ENCODE measurements around the gene RPRD2.

Gene RPRD2

GRCh38 chr1:150515328-150516049 lies 151.5 kb downstream of the RPRD2 start, which contains the start of gene FALEC:
Gene FALEC (plus strand): TSS chr1:150515752.
- Histone ChIP-seq H3K27ac (ENCODE audit: insufficient read depth in 1 of 2, low read depth in 1 of 2, low read length in 2 of 2, poor library complexity in 1 of 2, severe bottlenecking in 2 of 2) (peak within 1 kb of the TSS in 1 of 2 experiments; percentile 65), H3K36me3 (ENCODE audit: control insufficient read depth in 4 of 4, insufficient read depth in 4 of 4, low read length in 3 of 4) (peaks cover 0 to 2% (median 1%) of the 10 kb centered on the region in 4 experiments), H3K27me3 (replicated peaks in 2 of 5; ENCODE audit: control insufficient read depth in 4 of 5, insufficient read depth in 5 of 5, low read length in 4 of 5) (no peaks in the 10 kb centered on the region), H3K4me1 (ENCODE audit: control extremely low read depth in 1 of 4, control insufficient read depth in 4 of 4, insufficient read depth in 4 of 4, low read length in 3 of 4) (peaks cover 0 to 18% (median 17%) of the 10 kb centered on the region in 4 experiments), H3K9me3 (ENCODE audit: control extremely low read depth in 1 of 5, control insufficient read depth in 4 of 5, insufficient read depth in 2 of 5, low read depth in 1 of 5, low read length in 4 of 5) (no peaks in the 10 kb centered on the region), H3K4me3 (ENCODE audit: control insufficient read depth in 1 of 7, extremely low read depth in 1 of 7, insufficient read depth in 4 of 7, low read depth in 2 of 7, low read length in 6 of 7) (peak within 1 kb of the TSS; percentile 54 to 95 (median 80))
- CTCF ChIA-PET = interaction anchor here (0.8 to 5.2 kb wide), 10 partner anchors 10 to 259 kb away, joined by 3 to 38 read pairs (median 6); partner anchors contain the start of gene TARS2
- POLR2A ChIA-PET = interaction anchor here (0.5 to 1.2 kb wide), 6 partner anchors 28 to 272 kb away, joined by 3 to 5 read pairs (median 3); partner anchors contain the start of genes APH1A and TARS2
- peak; percentile 89 to 93 (median 93) for DNase-seq
- WGBS (ENCODE audit: insufficient coverage) = 0% methylated on average over 48 of the region's 54 CpGs

- Histone ChIP-seq H3K9me3 (ENCODE audit: control extremely low read depth in 1 of 5, control insufficient read depth in 4 of 5, insufficient read depth in 2 of 5, low read depth in 1 of 5, low read length in 4 of 5) (no peaks in the 10 kb centered on the region), H3K27me3 (replicated peaks in 2 of 5; ENCODE audit: control insufficient read depth in 4 of 5, insufficient read depth in 5 of 5, low read length in 4 of 5) (no peaks in the 10 kb centered on the region), H3K4me3 (ENCODE audit: control insufficient read depth in 1 of 7, extremely low read depth in 1 of 7, insufficient read depth in 4 of 7, low read depth in 2 of 7, low read length in 6 of 7) (peak overlapping the region; percentile 54 to 95 (median 80)), H3K36me3 (ENCODE audit: control insufficient read depth in 4 of 4, insufficient read depth in 4 of 4, low read length in 3 of 4) (peaks cover 0 to 2% (median 1%) of the 10 kb centered on the region in 4 experiments), H3K27ac (ENCODE audit: insufficient read depth in 1 of 2, low read depth in 1 of 2, low read length in 2 of 2, poor library complexity in 1 of 2, severe bottlenecking in 2 of 2) (no peak overlapping the region), H3K4me1 (ENCODE audit: control extremely low read depth in 1 of 4, control insufficient read depth in 4 of 4, insufficient read depth in 4 of 4, low read length in 3 of 4) (peaks cover 0 to 18% (median 17%) of the 10 kb centered on the region in 4 experiments)
- 0% methylated on average over 7 of the region's 19 CpGs for WGBS (ENCODE audit: insufficient coverage)
- peak; percentile 8 to 31 (median 30) for DNase-seq
- ChIA-PET CTCF (interaction anchor here (1.0 to 5.2 kb wide), 9 partner anchors 14 to 260 kb away, joined by 3 to 38 read pairs (median 6); partner anchors contain the start of gene TARS2), POLR2A (interaction anchor here (0.6 to 1.2 kb wide), 5 partner anchors 29 to 247 kb away, joined by 3 to 5 read pairs (median 3); partner anchors contain the start of genes APH1A and TARS2)
Observed at GRCh38 chr1:150516050-150516591, 152.2 kb downstream of the RPRD2 start.

- H3K9me3 ChIP-seq (ENCODE audit: control extremely low read depth in 1 of 5, control insufficient read depth in 4 of 5, insufficient read depth in 2 of 5, low read depth in 1 of 5, low read length in 4 of 5) = no peaks in the 10 kb centered on the region
- H3K4me1 ChIP-seq (ENCODE audit: control extremely low read depth in 1 of 4, control insufficient read depth in 4 of 4, insufficient read depth in 4 of 4, low read length in 3 of 4) = peaks cover 0 to 18% (median 17%) of the 10 kb centered on the region in 4 experiments
- peak; percentile 15 to 43 (median 38) for DNase-seq
- ChIA-PET POLR2A (interaction anchor here (0.6 to 1.2 kb wide), 3 partner anchors 29 to 248 kb away, joined by 3 to 5 read pairs (median 4); partner anchors contain the start of genes APH1A and TARS2), CTCF (interaction anchor here (0.6 to 5.2 kb wide), 10 partner anchors 14 to 261 kb away, joined by 3 to 38 read pairs (median 6); partner anchors contain the start of genes ADAMTSL4 and TARS2)
- H3K36me3 ChIP-seq (ENCODE audit: control insufficient read depth in 4 of 4, insufficient read depth in 4 of 4, low read length in 3 of 4) = peaks cover 0 to 2% (median 1%) of the 10 kb centered on the region in 4 experiments
- 20% methylated on average over 1 of the region's 4 CpGs for WGBS (ENCODE audit: insufficient coverage)
- H3K27ac ChIP-seq (ENCODE audit: insufficient read depth in 1 of 2, low read depth in 1 of 2, low read length in 2 of 2, poor library complexity in 1 of 2, severe bottlenecking in 2 of 2) = no peak overlapping the region
- no peaks in the 10 kb centered on the region for H3K27me3 ChIP-seq (replicated peaks in 2 of 5; ENCODE audit: control insufficient read depth in 4 of 5, insufficient read depth in 5 of 5, low read length in 4 of 5)
- peak overlapping the region in 4 of 7 experiments; percentile 76 to 95 (median 86) for H3K4me3 ChIP-seq (ENCODE audit: control insufficient read depth in 1 of 7, extremely low read depth in 1 of 7, insufficient read depth in 4 of 7, low read depth in 2 of 7, low read length in 6 of 7)
Observed at GRCh38 chr1:150516616-150517015, 152.7 kb downstream of the RPRD2 start.

- H3K4me1 ChIP-seq (ENCODE audit: control extremely low read depth in 1 of 4, control insufficient read depth in 4 of 4, insufficient read depth in 4 of 4, low read length in 3 of 4) = peaks cover 0 to 4% (median 3%) of the 10 kb centered on the region in 4 experiments
- H3K4me3 ChIP-seq (ENCODE audit: control insufficient read depth in 1 of 7, extremely low read depth in 1 of 7, insufficient read depth in 4 of 7, low read depth in 2 of 7, low read length in 6 of 7) = no peak overlapping the region
- ChIA-PET CTCF (interaction anchor here (0.5 to 1.2 kb wide), 4 partner anchors 44 to 239 kb away, joined by 3 to 5 read pairs (median 4); partner anchors contain the start of gene CIART), POLR2A (no interaction called here)
- 100% methylated on average over 1 of the region's 1 CpG for WGBS (ENCODE audit: insufficient coverage)
- no peaks in the 10 kb centered on the region for H3K9me3 ChIP-seq (ENCODE audit: control extremely low read depth in 1 of 5, control insufficient read depth in 4 of 5, insufficient read depth in 2 of 5, low read depth in 1 of 5, low read length in 4 of 5)
- H3K27me3 ChIP-seq (replicated peaks in 2 of 5; ENCODE audit: control insufficient read depth in 4 of 5, insufficient read depth in 5 of 5, low read length in 4 of 5) = no peaks in the 10 kb centered on the region
- DNase-seq = no peak
- H3K36me3 ChIP-seq (ENCODE audit: control insufficient read depth in 4 of 4, insufficient read depth in 4 of 4, low read length in 3 of 4) = no peaks in the 10 kb centered on the region
- no peak overlapping the region for H3K27ac ChIP-seq (ENCODE audit: insufficient read depth in 1 of 2, low read depth in 1 of 2, low read length in 2 of 2, poor library complexity in 1 of 2, severe bottlenecking in 2 of 2)
Observed at GRCh38 chr1:150521196-150521968, 157.4 kb downstream of the RPRD2 start.

- ChIA-PET POLR2A (interaction anchor here (0.6 kb wide), 1 partner anchor 57 kb away, joined by 3 read pairs; no protein-coding TSS in a partner anchor), CTCF (interaction anchor here (1.3 kb wide), 1 partner anchor 11 kb away, joined by 4 read pairs; no protein-coding TSS in a partner anchor)
- 100% methylated on average over 2 of the region's 3 CpGs for WGBS (ENCODE audit: insufficient coverage)
- no peaks in the 10 kb centered on the region for H3K9me3 ChIP-seq (ENCODE audit: control extremely low read depth in 1 of 5, control insufficient read depth in 4 of 5, insufficient read depth in 2 of 5, low read depth in 1 of 5, low read length in 4 of 5)
- no peaks in the 10 kb centered on the region for H3K27me3 ChIP-seq (replicated peaks in 2 of 5; ENCODE audit: control insufficient read depth in 4 of 5, insufficient read depth in 5 of 5, low read length in 4 of 5)
- no peak overlapping the region for H3K27ac ChIP-seq (ENCODE audit: insufficient read depth in 1 of 2, low read depth in 1 of 2, low read length in 2 of 2, poor library complexity in 1 of 2, severe bottlenecking in 2 of 2)
- H3K4me1 ChIP-seq (ENCODE audit: control extremely low read depth in 1 of 4, control insufficient read depth in 4 of 4, insufficient read depth in 4 of 4, low read length in 3 of 4) = no peaks in the 10 kb centered on the region
- H3K36me3 ChIP-seq (ENCODE audit: control insufficient read depth in 4 of 4, insufficient read depth in 4 of 4, low read length in 3 of 4) = no peaks in the 10 kb centered on the region
- H3K4me3 ChIP-seq (ENCODE audit: control insufficient read depth in 1 of 7, extremely low read depth in 1 of 7, insufficient read depth in 4 of 7, low read depth in 2 of 7, low read length in 6 of 7) = no peak overlapping the region
- no peak for DNase-seq
Observed at GRCh38 chr1:150525348-150525747, 161.4 kb downstream of the RPRD2 start.

Measured in common myeloid progenitor, CD34-positive (primary cell).